Sigmoid colon (tissue), 7 donors: ENCODE measurements around the gene C1QA. TPM values are rescaled to one million over a fixed set of nuclear protein-coding genes. Genes with fewer than 3 reads are reported as not detected.

Experiments used
- DNase-seq: peaks from one replicate; pipeline ENCODE4 v3.0.0-alpha.2; 2019
- H3K27ac ChIP-seq, 4 donors: fragments of 200-600 bp; sonication (generic); one replicate each; pipeline ENCODE4 v1.5.1; 2016 to 2019; ENCODE audit warnings: mild to moderate bottlenecking in 1 of 4
- H3K27me3 ChIP-seq, 3 donors: fragments of 200-600 bp; sonication (generic); one replicate each; pipeline ENCODE4 v1.5.1; 2019; ENCODE audit warnings: mild to moderate bottlenecking in 1 of 3
- H3K36me3 ChIP-seq, 4 donors: fragments of 200-600 bp; sonication (generic); one replicate each; pipeline ENCODE4 v1.5.1; 2016 to 2019
- H3K4me1 ChIP-seq, 4 donors: fragments of 200-600 bp; sonication (generic); one replicate each; pipeline ENCODE4 v1.5.1; 2017 to 2019
- H3K4me3 ChIP-seq, 4 donors: fragments of 200-600 bp; sonication (generic); one replicate each; pipeline ENCODE4 v1.5.1; 2017 to 2019; ENCODE audit warnings: mild to moderate bottlenecking in 2 of 4, moderate library complexity in 1 of 4
- H3K9me3 ChIP-seq, 4 donors: fragments of 200-600 bp in 3 of 4; sonication (generic) in 3 of 4; one replicate each; pipeline versions ENCODE4 v1.5.1 to v1.6.1; 2013 to 2019
- EP300 ChIP-seq, 4 donors: sonication (generic); formaldehyde crosslinking; IDR thresholded peaks; one replicate each; pipeline ENCODE4 v1.6.1; 2017; ENCODE audit warnings: antibody characterized with exemption in 4 of 4
- POLR2A ChIP-seq, 2 donors: fragments of 450-650 bp; IDR thresholded peaks; one replicate each; pipeline ENCODE4 v1.6.1; 2016; ENCODE audit warnings: antibody characterized with exemption in 2 of 2, mild to moderate bottlenecking in 2 of 2, moderate library complexity in 2 of 2
- POLR2AphosphoS5 ChIP-seq, 4 donors: sonication (generic); formaldehyde crosslinking; IDR thresholded peaks; one replicate each; pipeline ENCODE4 v1.6.1; 2017; ENCODE audit warnings: antibody characterized with exemption in 4 of 4
- WGBS, 2 donors: extraction: QIAGEN DNeasy Blood & Tissue Kit; methylation state at CpG; one replicate each; pipeline ENCODE4 v1.1.7; 2013; 5-methylcytosine and 5-hydroxymethylcytosine counted together
- intact Hi-C: fragments of 100-400 bp; cut with DNase I; formaldehyde crosslinking; loops from one replicate; pipeline ENCODE4 v1.15.1; 2023
- polyA plus RNA-seq, 3 donors: library from polyadenylated mRNA; stranded (reverse); fragments of 200-250 nt; gene quantifications; one replicate each; pipeline ENCODE4 v1.2.3, GENCODE V29; 2013
- total RNA-seq, 4 donors: library from RNA; depleted of rRNA; stranded (reverse); fragments of >200 nt; gene quantifications; one replicate each; pipeline ENCODE4 v1.1.0, GENCODE V29; 2016
- TF ChIP-seq, protein P1 (sequence below), 4 experiments: fragments of 450-650 bp in 3 of 4; fragments of 200-600 bp in 1 of 4; IDR thresholded peaks; one replicate each; pipeline ENCODE4 v1.5.1; 2016 to 2019; ENCODE audit warnings: antibody characterized with exemption in 4 of 4, mild to moderate bottlenecking in 3 of 4, moderate library complexity in 2 of 4
- donor health status: healthy with polysubstance abuse.
- donor health status: Bipolar disorder and iron deficiency.
- donor health status: healthy.

Gene C1QA
- total and polyA plus RNA-seq, 7 donors = 80.3 to 523 (median 226) TPM

DNA sequence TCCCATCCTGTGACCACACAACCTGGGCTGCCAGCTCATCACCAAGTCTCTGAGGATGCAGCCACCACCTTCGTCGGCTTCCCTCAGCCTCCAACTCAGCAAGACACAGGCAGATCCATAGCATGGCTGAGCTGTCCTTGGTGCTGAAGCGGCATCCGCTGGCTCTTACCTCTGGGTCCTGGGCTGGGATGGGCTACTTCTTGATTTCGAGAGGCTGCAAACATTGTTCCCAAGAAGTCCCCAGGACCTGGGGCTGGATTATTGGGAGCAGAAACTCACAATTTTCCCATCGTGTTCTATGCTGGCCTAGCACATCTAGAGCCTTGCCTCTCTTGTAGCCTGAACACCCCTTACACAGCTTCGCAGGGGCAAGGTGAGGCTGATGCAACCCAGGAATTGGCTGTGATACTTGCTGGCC, 24.9 kb upstream of the C1QA start:
- H3K4me3 ChIP-seq = no peak overlapping the region
- H3K27me3 ChIP-seq = peaks cover 8 to 92% (median 40%) of the 10 kb centered on the region in 3 donors
- H3K27ac ChIP-seq = no peak overlapping the region
- no peaks in the 10 kb centered on the region for H3K9me3 ChIP-seq
- WGBS, 2 donors = 22% methylated on average over 7 of the region's 7 CpGs
- no peaks in the 10 kb centered on the region for H3K36me3 ChIP-seq
- no peak for DNase-seq
- TF ChIP-seq POLR2AphosphoS5 (IDR thresholded peaks at IDR 0.05) (no peak), POLR2A (IDR thresholded peaks at IDR 0.05) (no peak), EP300 (IDR thresholded peaks at IDR 0.05) (no peak)
- TF ChIP-seq, protein P1, sequence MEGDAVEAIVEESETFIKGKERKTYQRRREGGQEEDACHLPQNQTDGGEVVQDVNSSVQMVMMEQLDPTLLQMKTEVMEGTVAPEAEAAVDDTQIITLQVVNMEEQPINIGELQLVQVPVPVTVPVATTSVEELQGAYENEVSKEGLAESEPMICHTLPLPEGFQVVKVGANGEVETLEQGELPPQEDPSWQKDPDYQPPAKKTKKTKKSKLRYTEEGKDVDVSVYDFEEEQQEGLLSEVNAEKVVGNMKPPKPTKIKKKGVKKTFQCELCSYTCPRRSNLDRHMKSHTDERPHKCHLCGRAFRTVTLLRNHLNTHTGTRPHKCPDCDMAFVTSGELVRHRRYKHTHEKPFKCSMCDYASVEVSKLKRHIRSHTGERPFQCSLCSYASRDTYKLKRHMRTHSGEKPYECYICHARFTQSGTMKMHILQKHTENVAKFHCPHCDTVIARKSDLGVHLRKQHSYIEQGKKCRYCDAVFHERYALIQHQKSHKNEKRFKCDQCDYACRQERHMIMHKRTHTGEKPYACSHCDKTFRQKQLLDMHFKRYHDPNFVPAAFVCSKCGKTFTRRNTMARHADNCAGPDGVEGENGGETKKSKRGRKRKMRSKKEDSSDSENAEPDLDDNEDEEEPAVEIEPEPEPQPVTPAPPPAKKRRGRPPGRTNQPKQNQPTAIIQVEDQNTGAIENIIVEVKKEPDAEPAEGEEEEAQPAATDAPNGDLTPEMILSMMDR (IDR thresholded peaks at IDR 0.05) = no peak
- intact Hi-C loops = no loop called here
- H3K4me1 ChIP-seq = no peaks in the 10 kb centered on the region

DNA sequence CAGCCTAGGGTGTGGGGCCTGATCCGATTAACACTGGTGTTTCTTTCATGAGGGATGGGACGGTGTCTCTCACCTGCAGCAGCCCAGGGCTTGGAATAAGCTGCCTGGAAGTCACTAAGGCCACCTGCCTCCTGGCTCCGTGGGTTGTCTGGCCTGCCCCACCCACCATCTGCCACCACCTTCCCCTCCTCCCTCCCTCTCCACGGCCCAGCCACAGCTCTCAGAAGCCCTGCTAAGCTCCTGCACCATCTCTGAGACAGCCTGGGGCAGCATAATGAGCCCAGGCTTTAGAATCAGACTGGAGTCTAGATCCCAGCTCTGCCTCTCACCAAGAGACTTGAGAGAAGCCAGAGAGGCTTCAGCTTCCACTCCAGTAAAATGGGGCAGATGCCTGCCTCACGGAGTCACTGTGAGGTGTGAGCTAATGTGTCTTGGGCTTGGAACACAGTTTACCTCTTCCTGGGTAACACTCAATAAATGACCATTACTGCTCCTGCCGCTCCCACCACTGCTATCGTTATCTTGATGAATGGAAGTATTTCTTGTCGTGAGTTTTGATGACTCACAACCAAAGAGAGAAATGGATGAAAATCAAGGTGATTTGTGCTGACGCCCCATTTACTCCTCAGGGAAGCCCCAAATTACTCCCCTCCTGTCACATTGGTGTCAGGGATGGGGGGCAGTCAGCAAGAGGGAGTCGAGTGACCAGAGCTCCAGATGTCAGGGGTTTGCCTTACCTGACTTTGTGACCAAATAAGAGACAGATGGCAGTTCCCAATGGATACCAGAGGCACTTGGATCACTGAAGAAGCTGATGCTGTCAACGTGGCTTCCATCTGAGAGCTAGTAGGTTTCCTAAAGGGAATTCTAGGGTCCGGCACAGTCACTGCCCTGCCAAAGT, 23.5 kb upstream of the C1QA start:
- H3K36me3 ChIP-seq = no peaks in the 10 kb centered on the region
- WGBS, 2 donors = 36 to 51% methylated on average over 12 of the region's 12 CpGs
- no peaks in the 10 kb centered on the region for H3K4me1 ChIP-seq
- no peak for DNase-seq
- intact Hi-C loops = no loop called here
- no peak overlapping the region for H3K27ac ChIP-seq
- no peaks in the 10 kb centered on the region for H3K9me3 ChIP-seq
- H3K27me3 ChIP-seq = peaks cover 8 to 95% (median 50%) of the 10 kb centered on the region in 3 donors
- no peak overlapping the region for H3K4me3 ChIP-seq
- no peak for TF ChIP-seq EP300 (IDR thresholded peaks at IDR 0.05)
- TF ChIP-seq, protein P1 (IDR thresholded peaks at IDR 0.05) = no peak

DNA sequence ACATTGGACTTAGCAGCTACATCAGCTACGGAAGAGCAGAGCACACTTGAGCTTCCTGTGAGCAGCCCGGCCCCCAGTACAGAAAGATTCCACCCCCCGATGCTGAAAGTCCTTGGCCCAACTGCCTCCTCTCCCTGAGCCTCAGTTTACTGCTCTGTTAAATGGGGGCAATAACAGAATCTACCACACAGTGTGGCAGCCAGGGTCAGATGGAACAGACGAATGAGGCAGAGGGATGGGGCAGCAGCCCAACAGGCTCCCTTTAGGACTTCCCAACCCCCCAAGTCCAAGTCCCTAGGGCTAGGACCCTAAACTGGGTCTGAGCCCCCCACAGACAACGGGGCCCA, 22.9 kb upstream of the C1QA start:
- TF ChIP-seq EP300 (IDR thresholded peaks at IDR 0.05) = no peak
- TF ChIP-seq POLR2A (IDR thresholded peaks at IDR 0.05) = no peak
- TF ChIP-seq, protein P1 (IDR thresholded peaks at IDR 0.05) = no peak
- no peak for TF ChIP-seq POLR2AphosphoS5 (IDR thresholded peaks at IDR 0.05)
- no peak overlapping the region for H3K27ac ChIP-seq
- WGBS, 2 donors = 57 to 77% methylated on average over 5 of the region's 5 CpGs
- peaks cover 8 to 95% (median 44%) of the 10 kb centered on the region in 3 donors for H3K27me3 ChIP-seq
- H3K4me3 ChIP-seq = no peak overlapping the region
- no peak for DNase-seq
- intact Hi-C loops = no loop called here
- H3K36me3 ChIP-seq = no peaks in the 10 kb centered on the region
- no peaks in the 10 kb centered on the region for H3K9me3 ChIP-seq
- no peaks in the 10 kb centered on the region for H3K4me1 ChIP-seq

DNA sequence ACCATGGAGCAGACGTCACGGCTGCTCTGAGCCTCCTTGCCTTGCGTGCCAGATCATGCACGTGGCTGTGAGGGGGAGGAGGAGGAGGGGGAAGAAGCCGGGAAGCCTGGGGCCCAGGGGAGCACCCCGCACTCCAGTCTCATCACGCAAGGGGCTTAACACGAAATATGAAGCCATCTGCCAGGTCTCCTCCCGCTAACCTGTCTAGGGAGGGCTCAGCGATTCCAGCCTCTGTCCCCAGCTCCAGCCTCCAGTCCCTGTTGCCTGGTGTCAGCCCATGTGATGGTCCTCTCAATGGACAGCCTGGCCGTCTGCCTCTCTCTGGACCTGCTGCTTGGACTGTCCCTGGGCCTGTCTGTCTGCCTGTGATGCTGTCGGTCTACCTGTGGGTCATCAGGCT, 22.5 kb upstream of the C1QA start:
- 51 to 65% methylated on average over 12 of the region's 12 CpGs for WGBS, 2 donors
- H3K27me3 ChIP-seq = peaks cover 8 to 95% (median 40%) of the 10 kb centered on the region in 3 donors

More for the DNA sequence above, 22.5 kb upstream of the C1QA start:
- no peaks in the 10 kb centered on the region for H3K9me3 ChIP-seq
- H3K36me3 ChIP-seq = no peaks in the 10 kb centered on the region
- H3K4me1 ChIP-seq = no peaks in the 10 kb centered on the region
- no peak for DNase-seq
- no peak overlapping the region for H3K4me3 ChIP-seq
- intact Hi-C loops = no loop called here
- no peak overlapping the region for H3K27ac ChIP-seq
- TF ChIP-seq, protein P1 (IDR thresholded peaks at IDR 0.05) = no peak
- TF ChIP-seq POLR2A (IDR thresholded peaks at IDR 0.05) (no peak), EP300 (IDR thresholded peaks at IDR 0.05) (no peak), POLR2AphosphoS5 (IDR thresholded peaks at IDR 0.05) (no peak)
